ENCODE data around the gene CLCF1. TPM values are rescaled to one million over a fixed set of nuclear protein-coding genes. Genes with fewer than 3 reads are reported as not detected.

The CLCF1 gene
- total and polyA plus RNA-seq, 10 of the 15 experiments (the other 5 are each of a cell fraction or from before 2014, with no cell fraction given): 0.16 to 2.1 (median 0.63) TPM; not detected in 1

GRCh38 chr11:67391304-67392182, 18.1 kb upstream of the CLCF1 start, which contains the start of gene RAD9A (continued):
- TF ChIP-seq ZBTB40 (IDR thresholded peaks at IDR 0.05; ENCODE audit: borderline replicate concordance) (no peak), BMI1 (IDR thresholded peaks at IDR 0.05; ENCODE audit: borderline replicate concordance) (no peak), IKZF2 (IDR thresholded peaks at IDR 0.05) (no peak; a peak in 1 of 4 replicates), PRDM15 (CRISPR knock-in tag; IDR thresholded peaks at IDR 0.05) (peak; percentile 93), NBN (IDR thresholded peaks at IDR 0.05) (no peak), NFYA (IDR thresholded peaks at IDR 0.05; ENCODE audit: borderline replicate concordance, low read depth, low read length) (no peak), BCL11A (IDR thresholded peaks at IDR 0.05; ENCODE audit: low read depth, low read length) (no peak), FOXK2 (IDR thresholded peaks at IDR 0.05) (peak; percentile 50; the same call in 1 of the 2 replicates), STAT1 (conservative IDR thresholded peaks at IDR 0.05) (peak; percentile 81; the same call in 1 of the 2 replicates), MTA2 (IDR thresholded peaks at IDR 0.05; ENCODE audit: low read depth) (no peak), PBX3 (IDR thresholded peaks at IDR 0.05; ENCODE audit: insufficient replicate concordance, low read depth, low read length) (no peak), REST (IDR thresholded peaks at IDR 0.05; ENCODE audit: low read depth, low read length) (no peak), ELK1 (IDR thresholded peaks at IDR 0.05; ENCODE audit: low read depth, low read length) (no peak), ASH2L (IDR thresholded peaks at IDR 0.05; ENCODE audit: borderline replicate concordance, low read depth) (no peak), PML (IDR thresholded peaks at IDR 0.05; ENCODE audit: low read length) (peak; percentile 60; the same call in 1 of the 2 replicates)
